HG02938 (cell line): ENCODE data around the gene TXNRD2.

ENCODE experiments used
- ATAC-seq: cut with Tn5 transposase; IDR thresholded peaks from one replicate; pipeline ENCODE4 v1.9.1; 2021; ENCODE audit warnings: mild to moderate bottlenecking, moderate library complexity; ENCODE audit not compliant: unreplicated experiment

TXNRD2 gene

DNA sequence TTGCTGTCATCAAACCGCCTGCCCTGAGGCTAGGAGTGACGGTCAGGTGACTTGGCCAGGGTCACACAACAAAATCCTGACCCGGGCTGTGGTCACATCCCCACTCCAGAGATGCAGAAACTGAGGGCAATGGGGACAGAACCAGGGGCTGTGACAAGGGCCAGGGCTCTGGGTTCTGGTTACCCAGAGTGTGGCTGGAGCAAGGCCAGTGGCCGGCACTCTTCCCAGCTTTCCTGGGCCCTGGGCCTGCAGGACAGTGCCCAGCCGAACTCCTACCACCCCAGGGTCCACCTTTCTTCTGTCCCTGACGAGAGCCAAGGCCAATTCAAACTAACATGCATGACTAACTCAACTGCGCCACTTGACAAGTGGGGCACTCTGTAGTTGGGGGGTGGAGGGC is 39.1 kb upstream of the TXNRD2 start:
- ATAC-seq, result no peak

GRCh38 chr22:19979712-19980493 is 38.3 kb upstream of the TXNRD2 start:
- no peak for ATAC-seq

- ATAC-seq, result no peak
Measured at GRCh38 chr22:19978748-19979147, 37.1 kb upstream of the TXNRD2 start.

DNA sequence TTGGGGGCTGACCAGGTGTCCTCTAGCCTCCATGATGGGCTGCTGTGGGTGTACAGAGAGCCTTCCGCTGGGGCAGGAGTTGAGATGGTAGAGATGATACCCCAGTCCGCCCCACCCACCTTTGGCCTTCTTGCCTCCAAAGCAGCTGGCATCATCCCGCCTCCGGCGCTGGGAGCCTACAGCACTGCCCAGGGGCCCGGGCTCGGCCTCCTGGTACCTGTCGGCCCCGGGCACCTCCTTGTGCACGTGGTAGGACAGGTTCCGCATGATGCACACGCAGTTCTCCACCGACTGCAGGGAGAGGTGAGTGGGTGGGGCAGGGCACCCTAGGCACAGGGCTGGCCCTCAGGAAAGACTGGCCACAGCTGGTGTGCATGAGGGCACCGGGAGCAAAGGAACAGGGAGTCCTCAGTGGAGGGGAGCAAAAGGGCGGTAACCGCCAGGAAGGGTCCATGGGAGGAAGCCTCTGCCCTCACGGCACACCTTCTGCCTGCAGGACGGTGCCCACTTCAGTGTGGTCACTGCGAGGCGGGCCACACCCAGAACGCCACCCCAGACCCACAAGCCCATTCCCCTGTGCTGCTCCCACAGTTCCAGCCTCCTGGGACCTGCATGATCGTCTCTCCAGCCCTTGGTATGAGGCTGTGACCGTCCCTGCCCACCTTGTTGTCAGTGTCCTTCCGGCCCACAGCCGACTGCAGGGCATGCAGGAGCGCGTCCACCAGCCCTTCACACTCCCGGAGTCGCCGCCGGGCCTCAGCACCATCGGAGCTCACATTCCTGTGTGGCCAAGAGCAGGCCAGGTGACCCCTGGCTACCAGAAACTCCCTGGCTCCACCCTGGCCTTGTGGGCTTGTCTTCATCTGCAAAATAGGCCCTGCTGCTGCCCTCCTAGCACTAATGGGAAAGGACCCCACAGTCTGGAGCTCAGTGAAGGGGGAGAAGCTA is 36.0 kb upstream of the TXNRD2 start:
- no peak for ATAC-seq

DNA sequence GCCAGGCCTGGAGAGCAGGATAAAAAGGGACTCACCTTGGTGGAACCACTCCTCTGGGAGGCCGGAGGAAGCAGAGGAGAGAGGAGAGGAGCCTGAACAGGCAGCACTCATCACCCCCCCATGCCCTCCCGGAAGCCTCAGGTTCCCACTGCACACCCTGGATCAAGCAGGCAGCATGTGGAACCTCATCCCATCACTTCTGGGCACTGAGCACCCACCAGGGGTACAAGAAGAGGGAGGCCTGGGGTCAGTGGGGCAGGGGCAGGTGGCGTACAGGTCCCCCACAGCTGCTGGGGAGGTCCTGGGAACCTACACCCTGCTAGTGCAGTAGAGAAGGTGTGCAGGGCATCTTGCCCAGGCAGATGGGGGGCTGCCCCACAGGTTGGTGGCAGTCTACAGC is 35.1 kb upstream of the TXNRD2 start:
- no peak for ATAC-seq

DNA sequence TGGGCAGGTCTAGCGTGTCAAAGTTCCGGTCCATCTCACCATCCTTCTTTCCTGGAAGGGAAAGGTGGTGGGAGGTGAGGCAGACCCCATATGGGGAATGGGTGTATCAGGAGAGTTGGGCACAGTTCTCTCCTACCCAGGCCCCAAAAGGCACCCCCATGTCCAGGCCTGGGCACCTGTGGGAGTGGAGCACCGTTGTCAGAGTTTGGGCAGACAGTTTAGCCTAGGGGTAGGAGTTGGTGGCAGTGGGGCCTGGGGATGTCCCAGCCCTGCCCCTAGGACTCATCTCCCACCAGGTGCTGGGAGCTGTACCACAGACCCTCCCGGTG is 34.1 kb upstream of the TXNRD2 start:
- ATAC-seq, result no peak

DNA sequence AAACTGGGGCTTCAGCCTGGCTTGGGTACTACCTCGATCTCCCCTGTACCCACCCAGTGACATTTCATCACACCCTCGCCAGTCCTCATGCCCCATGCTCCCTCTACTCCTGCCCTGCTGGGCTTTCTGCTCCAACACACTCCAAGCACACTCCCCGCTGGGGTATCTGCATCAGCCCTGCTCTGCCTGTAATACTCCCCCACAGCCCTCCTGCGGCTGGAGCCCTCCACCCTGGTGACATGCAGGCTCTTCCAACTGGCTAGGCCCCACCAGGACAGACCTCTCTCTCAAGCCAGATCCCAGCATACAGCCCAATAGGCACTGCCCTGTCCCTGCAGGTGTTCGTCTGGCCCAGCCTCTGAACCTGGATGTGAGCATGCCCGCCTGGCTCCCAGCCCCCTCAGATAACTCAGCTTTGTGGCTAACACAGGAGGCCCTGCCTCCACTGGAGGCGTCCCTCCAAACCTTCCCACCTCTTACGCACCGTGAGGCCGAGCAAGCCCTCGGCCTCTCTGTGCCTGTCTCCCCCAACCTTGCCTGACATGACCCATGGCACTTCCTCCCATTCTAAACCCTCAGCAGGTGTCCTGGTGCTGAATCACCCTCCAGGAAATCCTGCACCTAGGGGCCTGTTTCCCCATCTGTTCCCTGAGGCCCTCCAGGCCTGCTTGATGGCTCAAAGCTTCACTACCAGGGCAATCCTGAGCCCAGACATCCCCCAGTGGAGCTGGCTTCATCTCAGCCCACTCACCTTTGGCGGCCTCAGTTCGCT is 33.5 kb upstream of the TXNRD2 start:
- no peak for ATAC-seq

- no peak for ATAC-seq
Measured at GRCh38 chr22:19974268-19974861, 32.7 kb upstream of the TXNRD2 start.

- ATAC-seq, result no peak
Measured at GRCh38 chr22:19973551-19974267, 32.1 kb upstream of the TXNRD2 start.

GRCh38 chr22:19972652-19973550 is 31.3 kb upstream of the TXNRD2 start:
- ATAC-seq, result no peak

DNA sequence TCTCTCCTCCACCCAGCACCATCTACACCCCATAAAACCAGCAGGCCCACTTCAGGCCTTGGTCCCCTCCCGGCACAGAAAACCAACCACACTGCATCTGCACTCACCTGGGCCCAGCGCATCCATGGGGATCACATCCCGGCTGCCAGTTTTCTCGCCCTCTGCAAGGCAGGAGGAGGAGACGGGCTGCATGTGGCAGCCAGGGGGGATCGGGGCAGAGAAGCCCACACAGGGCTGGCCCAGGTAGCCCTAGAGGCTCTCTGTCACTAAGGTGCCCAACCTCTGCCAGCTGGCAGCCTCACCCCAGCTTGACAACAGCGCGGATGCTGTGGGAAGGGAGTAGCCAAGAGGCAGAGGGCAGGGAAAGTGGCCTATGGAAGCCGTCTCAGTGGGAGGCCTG is 30.6 kb upstream of the TXNRD2 start:
- no peak for ATAC-seq

GRCh38 chr22:19971276-19972124 is 29.9 kb upstream of the TXNRD2 start:
- no peak for ATAC-seq

- ATAC-seq, result no peak
Measured at GRCh38 chr22:19970479-19971275, 29.1 kb upstream of the TXNRD2 start.

GRCh38 chr22:19970031-19970478 is 28.4 kb upstream of the TXNRD2 start:
- no peak for ATAC-seq

GRCh38 chr22:19969141-19969928 is 27.7 kb upstream of the TXNRD2 start:
- no peak for ATAC-seq

DNA sequence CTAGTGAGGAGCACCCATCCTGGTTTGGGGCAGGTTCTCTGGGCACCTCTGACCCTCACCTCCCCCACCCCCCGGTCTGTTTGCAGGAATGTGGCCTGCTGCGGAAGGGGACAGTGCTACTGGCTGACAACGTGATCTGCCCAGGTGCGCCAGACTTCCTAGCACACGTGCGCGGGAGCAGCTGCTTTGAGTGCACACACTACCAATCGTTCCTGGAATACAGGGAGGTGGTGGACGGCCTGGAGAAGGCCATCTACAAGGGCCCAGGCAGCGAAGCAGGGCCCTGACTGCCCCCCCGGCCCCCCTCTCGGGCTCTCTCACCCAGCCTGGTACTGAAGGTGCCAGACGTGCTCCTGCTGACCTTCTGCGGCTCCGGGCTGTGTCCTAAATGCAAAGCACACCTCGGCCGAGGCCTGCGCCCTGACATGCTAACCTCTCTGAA is 26.9 kb upstream of the TXNRD2 start:
- no peak for ATAC-seq
